ENCODE results near the gene CHI3L2.

- TF ChIP-seq CTCF (IDR thresholded peaks at IDR 0.05) (no peak), POLR2A (IDR thresholded peaks at IDR 0.05) (no peak)
Measured at GRCh38 chr1:111191496-111191895, 36.0 kb upstream of the CHI3L2 start.

Data from gastroesophageal sphincter (tissue), 3 donors.